HepG2 (cell line): ENCODE data around the gene GRAMD1B. TPM values are rescaled to one million over a fixed set of nuclear protein-coding genes. Genes with fewer than 3 reads are reported as not detected.

Source experiments
- ATAC-seq: fragments of 200-7000 bp; cut with Tn5 transposase; 3 replicates; pipeline ENCODE4 v1.9.1; 2020; ENCODE audit warnings: mild to moderate bottlenecking, moderate library complexity
- BruUV-seq: library from RNA; stranded (reverse); fragments of 400-500 nt; replicated peaks from 2 replicates; lab custom pipeline; 2021; lab: Mats Ljungman, UMichigan
- CTCF ChIA-PET: fragments of 300-600 bp; formaldehyde crosslinking; extraction: SDS; loops from one replicate; lab custom pipeline; 2021; ENCODE audit warnings: low total read pairs, inconsistent platforms, low intra/inter-chr PET ratio; lab: Yijun Ruan, JAX
- POLR2A ChIA-PET: fragments of 350-600 bp; sonication (Branson Sonifier 250); formaldehyde crosslinking; loops from one replicate; lab custom pipeline; 2020; ENCODE audit warnings: antibody characterized with exemption, inconsistent platforms; lab: Yijun Ruan, JAX
- DNase-seq: peaks from one replicate; pipeline ENCODE4 v3.0.0-alpha.2; 2015; ENCODE audit warnings: low spot score
- FAIRE-seq: peaks from 3 replicates; lab custom pipeline; 2011; peaks lifted over from hg19 to GRCh38; lab: Jason Lieb, UNC
- H2AFZ ChIP-seq: one replicate; pipeline ENCODE4 v1.6.1; 2011; ENCODE audit warnings: low read length, inconsistent platforms
- H3K27ac ChIP-seq: fragments of 300-600 bp; 3 replicates; pipeline ENCODE4 v1.8.0; 2011; ENCODE audit warnings: mixed run types, mild to moderate bottlenecking, mixed read lengths, low read length, inconsistent platforms; ENCODE audit not compliant: insufficient read depth; ENCODE audit errors: extremely low read length
- H3K27me3 ChIP-seq, 2 experiments: fragments of 200-600 bp in 1 of 2; 2 replicates in 1 of 2; 3 replicates in 1 of 2; pipeline versions ENCODE4 v1.6.0 to v1.8.0; 2011; ENCODE audit warnings: low read length in 2 of 2, mild to moderate bottlenecking in 2 of 2, moderate library complexity in 2 of 2, inconsistent platforms in 1 of 2; ENCODE audit not compliant: insufficient read depth in 2 of 2, control insufficient read depth in 1 of 2
- H3K36me3 ChIP-seq, 2 experiments: fragments of 200-600 bp in 1 of 2; replicated peaks in 1 of 2; 2 replicates in 1 of 2; 3 replicates in 1 of 2; pipeline versions ENCODE4 v1.5.1 to v1.8.0; 2011; ENCODE audit warnings: low read length in 2 of 2, inconsistent platforms in 1 of 2; ENCODE audit not compliant: insufficient read depth in 2 of 2, control insufficient read depth in 1 of 2
- H3K4me1 ChIP-seq: 2 replicates; pipeline ENCODE4 v1.5.1; 2012; ENCODE audit warnings: low read length, inconsistent platforms; ENCODE audit not compliant: insufficient read depth
- H3K4me2 ChIP-seq: 2 replicates; pipeline ENCODE4 v1.6.0; 2011; ENCODE audit warnings: low read depth, low read length, inconsistent platforms
- H3K4me3 ChIP-seq, 3 experiments: fragments of 200-600 bp in 1 of 3; sonication (generic), shearing (Covaris generic) in 1 of 3; replicated peaks in 1 of 3; 2 replicates each; pipeline ENCODE4 v1.5.1; 2011 to 2016; ENCODE audit warnings: low read length in 3 of 3, inconsistent platforms in 2 of 3, low read depth in 2 of 3, mild to moderate bottlenecking in 2 of 3, control low read depth in 1 of 3, mixed read lengths in 1 of 3; ENCODE audit not compliant: insufficient read depth in 1 of 3
- H3K79me2 ChIP-seq: one replicate; pipeline ENCODE4 v1.6.1; 2011; ENCODE audit warnings: low read length, inconsistent platforms; ENCODE audit not compliant: insufficient read depth
- H3K9ac ChIP-seq: 2 replicates; pipeline ENCODE4 v1.6.0; 2011; ENCODE audit warnings: mild to moderate bottlenecking, low read depth, low read length, inconsistent platforms; ENCODE audit not compliant: insufficient read depth
- H3K9me3 ChIP-seq: 2 replicates; pipeline ENCODE4 v1.5.1; 2012; ENCODE audit warnings: mild to moderate bottlenecking, low read length
- H4K20me1 ChIP-seq: 2 replicates; pipeline ENCODE4 v1.6.0; 2011; ENCODE audit warnings: inconsistent platforms, mild to moderate bottlenecking, low read length, moderate library complexity; ENCODE audit not compliant: insufficient read depth
- ATF5 ChIP-seq: sonication (generic); formaldehyde crosslinking; IDR thresholded peaks from 2 replicates; pipeline ENCODE4 v1.4.0; 2020; ENCODE audit warnings: mild to moderate bottlenecking, low read depth, missing genetic modification reagents
- ATM ChIP-seq: fragments of 450-650 bp; IDR thresholded peaks from 2 replicates; pipeline ENCODE4 v1.7.1; 2017; ENCODE audit warnings: mild to moderate bottlenecking, borderline replicate concordance
- NFKBIZ ChIP-seq: IDR thresholded peaks from 2 replicates; pipeline ENCODE4 v1.6.1; 2018; ENCODE audit warnings: missing genetic modification reagents, missing compliant biosample characterization
- SATB2 ChIP-seq: sonication (generic); formaldehyde crosslinking; IDR thresholded peaks from 2 replicates; pipeline ENCODE4 v1.5.0; 2020; ENCODE audit warnings: missing genetic modification reagents
- TP53 ChIP-seq: sonication (generic); formaldehyde crosslinking; conservative IDR thresholded peaks from 2 replicates; pipeline ENCODE4 v1.4.0; 2020; ENCODE audit warnings: missing genetic modification reagents
- ZMYM2 ChIP-seq: sonication (generic); formaldehyde crosslinking; IDR thresholded peaks from 2 replicates; pipeline ENCODE4 v1.8.0; 2022; ENCODE audit warnings: mild to moderate bottlenecking, missing genetic modification reagents
- ZNF253 ChIP-seq: sonication (generic); formaldehyde crosslinking; IDR thresholded peaks from 2 replicates; pipeline ENCODE4 v1.8.0; 2022; ENCODE audit warnings: mild to moderate bottlenecking, missing genetic modification reagents, borderline replicate concordance
- ZNF292 ChIP-seq: sonication (generic); formaldehyde crosslinking; IDR thresholded peaks from 2 replicates; pipeline ENCODE4 v1.8.1; 2022; ENCODE audit warnings: mild to moderate bottlenecking, low read depth, missing genetic modification reagents, borderline replicate concordance
- ZNF333 ChIP-seq: sonication (generic); formaldehyde crosslinking; IDR thresholded peaks from 2 replicates; pipeline ENCODE4 v1.4.0; 2020; ENCODE audit warnings: mild to moderate bottlenecking, missing genetic modification reagents, borderline replicate concordance
- ZNF782 ChIP-seq: sonication (generic); formaldehyde crosslinking; IDR thresholded peaks from 2 replicates; pipeline ENCODE4 v1.4.0; 2020; ENCODE audit warnings: missing genetic modification reagents, mild to moderate bottlenecking, borderline replicate concordance
- WGBS: methylation state at CpG from one replicate; pipeline ENCODE4 v1.1.6; 2017; ENCODE audit warnings: low lambda C conversion rate; 5-methylcytosine and 5-hydroxymethylcytosine counted together
- in situ Hi-C: cut with HindIII; loops from 2 replicates; pipeline ENCODE4 v1.10.0; 2017; ENCODE audit warnings: low pct_unique_long_range_greater_than_20kb; ENCODE audit not compliant: extremely low pct_ligation_motif_present
- intact Hi-C: fragments of 100-400 bp; cut with micrococcal nuclease; formaldehyde crosslinking; loops from one replicate; pipeline ENCODE4 v1.10.0; 2022; ENCODE audit not compliant: unreplicated experiment
- polyA plus RNA-seq, 8 experiments: library from polyadenylated mRNA; depleted of rRNA in 3 of 8; stranded (reverse) in 7 of 8; unstranded in 1 of 8; fragments of >200 nt; fragmentation: Illumina TruSeq in 4 of 8; extraction: Trizol in 4 of 8; gene quantifications; 2 replicates each; pipeline versions ENCODE4 v1.2.1 to v1.2.3, GENCODE V29; 2011 to 2016; ENCODE audit warnings: low read depth in 4 of 8, missing spikeins in 1 of 8, mixed read lengths in 1 of 8; ENCODE audit not compliant: insufficient read depth in 1 of 8
- total RNA-seq, 5 experiments: library from RNA; depleted of rRNA; stranded (reverse); fragments of >200 nt; fragmentation: Illumina TruSeq; extraction: Trizol; gene quantifications; 2 replicates each; pipeline ENCODE4 v1.2.3, GENCODE V29; 2016; ENCODE audit warnings: low read depth in 1 of 5
- TF ChIP-seq, protein P1 (sequence below): sonication (generic); formaldehyde crosslinking; IDR thresholded peaks from 2 replicates; pipeline ENCODE4 v1.4.0; 2020; ENCODE audit warnings: missing genetic modification reagents
- TF ChIP-seq, protein P2 (sequence below): IDR thresholded peaks from 2 replicates; pipeline ENCODE4 v1.6.1; 2016; ENCODE audit warnings: missing biosample characterization, missing genetic modification reagents, low read depth
- TF ChIP-seq, protein P3 (sequence below): IDR thresholded peaks from 2 replicates; pipeline ENCODE4 v1.6.1; 2016; ENCODE audit warnings: mild to moderate bottlenecking
- TF ChIP-seq, protein P4 (sequence below): sonication (generic); formaldehyde crosslinking; IDR thresholded peaks from 2 replicates; pipeline ENCODE4 v1.5.0; 2020; ENCODE audit warnings: missing genetic modification reagents

GRAMD1B gene
- total and polyA plus RNA-seq, 2 of the 13 experiments (the other 11 are each of a cell fraction or from before 2014, with no cell fraction given) = 0.12 TPM; not detected in 1

DNA sequence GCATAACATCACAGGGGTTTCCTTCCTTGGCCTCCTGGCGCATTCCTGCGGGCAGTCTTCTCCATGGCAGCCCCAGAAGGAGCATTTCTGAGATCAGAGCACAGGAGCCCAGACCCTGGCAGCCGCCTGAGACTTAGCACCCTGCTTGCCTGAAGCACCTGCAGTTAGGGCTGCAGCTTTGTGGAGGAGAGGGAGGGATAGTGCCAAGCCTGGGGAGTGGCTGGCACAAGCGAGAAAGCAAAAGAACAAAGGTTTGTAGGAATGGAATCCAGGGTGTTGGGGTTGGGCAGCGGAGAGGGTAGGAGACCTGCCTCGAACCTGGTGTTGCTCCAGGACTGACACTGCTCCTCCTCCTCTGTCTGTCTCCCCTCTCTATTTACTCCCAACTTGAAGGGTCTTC lies 157.5 kb downstream of the GRAMD1B start:
- ATAC-seq = no peak
- H3K9me3 ChIP-seq = no peaks in the 10 kb centered on the region
- BruUV-seq = no TSS peak
- H3K9ac ChIP-seq = no peak overlapping the region
- FAIRE-seq = no peak
- peaks cover 28% of the 10 kb centered on the region for H3K4me1 ChIP-seq
- H4K20me1 ChIP-seq = no peaks in the 10 kb centered on the region
- no peak overlapping the region for H3K4me2 ChIP-seq
- DNase-seq = no peak
- H3K79me2 ChIP-seq = no peaks in the 10 kb centered on the region
- WGBS = 30% methylated on average over 4 of the region's 6 CpGs
- H3K4me3 ChIP-seq = no peak overlapping the region
- in situ Hi-C loops (loop anchor here (5.0 kb wide), 1 partner anchor 120 kb away; no protein-coding TSS in a partner anchor), intact Hi-C loops (loop anchor here (10.0 kb wide), 1 partner anchor 57 kb away; no protein-coding TSS in a partner anchor)
- H3K27ac ChIP-seq = no peak overlapping the region
- H3K27me3 ChIP-seq = no peaks in the 10 kb centered on the region
- H3K36me3 ChIP-seq = no peaks in the 10 kb centered on the region
- H2AFZ ChIP-seq = no peak overlapping the region
- POLR2A ChIA-PET = no interaction called here
- CTCF ChIA-PET = no interaction called here
- TF ChIP-seq ZMYM2 (CRISPR knock-in tag) = no peak
- TF ChIP-seq, protein P1, sequence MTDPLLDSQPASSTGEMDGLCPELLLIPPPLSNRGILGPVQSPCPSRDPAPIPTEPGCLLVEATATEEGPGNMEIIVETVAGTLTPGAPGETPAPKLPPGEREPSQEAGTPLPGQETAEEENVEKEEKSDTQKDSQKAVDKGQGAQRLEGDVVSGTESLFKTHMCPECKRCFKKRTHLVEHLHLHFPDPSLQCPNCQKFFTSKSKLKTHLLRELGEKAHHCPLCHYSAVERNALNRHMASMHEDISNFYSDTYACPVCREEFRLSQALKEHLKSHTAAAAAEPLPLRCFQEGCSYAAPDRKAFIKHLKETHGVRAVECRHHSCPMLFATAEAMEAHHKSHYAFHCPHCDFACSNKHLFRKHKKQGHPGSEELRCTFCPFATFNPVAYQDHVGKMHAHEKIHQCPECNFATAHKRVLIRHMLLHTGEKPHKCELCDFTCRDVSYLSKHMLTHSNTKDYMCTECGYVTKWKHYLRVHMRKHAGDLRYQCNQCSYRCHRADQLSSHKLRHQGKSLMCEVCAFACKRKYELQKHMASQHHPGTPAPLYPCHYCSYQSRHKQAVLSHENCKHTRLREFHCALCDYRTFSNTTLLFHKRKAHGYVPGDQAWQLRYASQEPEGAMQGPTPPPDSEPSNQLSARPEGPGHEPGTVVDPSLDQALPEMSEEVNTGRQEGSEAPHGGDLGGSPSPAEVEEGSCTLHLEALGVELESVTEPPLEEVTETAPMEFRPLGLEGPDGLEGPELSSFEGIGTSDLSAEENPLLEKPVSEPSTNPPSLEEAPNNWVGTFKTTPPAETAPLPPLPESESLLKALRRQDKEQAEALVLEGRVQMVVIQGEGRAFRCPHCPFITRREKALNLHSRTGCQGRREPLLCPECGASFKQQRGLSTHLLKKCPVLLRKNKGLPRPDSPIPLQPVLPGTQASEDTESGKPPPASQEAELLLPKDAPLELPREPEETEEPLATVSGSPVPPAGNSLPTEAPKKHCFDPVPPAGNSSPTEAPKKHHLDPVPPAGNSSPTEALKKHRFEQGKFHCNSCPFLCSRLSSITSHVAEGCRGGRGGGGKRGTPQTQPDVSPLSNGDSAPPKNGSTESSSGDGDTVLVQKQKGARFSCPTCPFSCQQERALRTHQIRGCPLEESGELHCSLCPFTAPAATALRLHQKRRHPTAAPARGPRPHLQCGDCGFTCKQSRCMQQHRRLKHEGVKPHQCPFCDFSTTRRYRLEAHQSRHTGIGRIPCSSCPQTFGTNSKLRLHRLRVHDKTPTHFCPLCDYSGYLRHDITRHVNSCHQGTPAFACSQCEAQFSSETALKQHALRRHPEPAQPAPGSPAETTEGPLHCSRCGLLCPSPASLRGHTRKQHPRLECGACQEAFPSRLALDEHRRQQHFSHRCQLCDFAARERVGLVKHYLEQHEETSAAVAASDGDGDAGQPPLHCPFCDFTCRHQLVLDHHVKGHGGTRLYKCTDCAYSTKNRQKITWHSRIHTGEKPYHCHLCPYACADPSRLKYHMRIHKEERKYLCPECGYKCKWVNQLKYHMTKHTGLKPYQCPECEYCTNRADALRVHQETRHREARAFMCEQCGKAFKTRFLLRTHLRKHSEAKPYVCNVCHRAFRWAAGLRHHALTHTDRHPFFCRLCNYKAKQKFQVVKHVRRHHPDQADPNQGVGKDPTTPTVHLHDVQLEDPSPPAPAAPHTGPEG (CRISPR knock-in tag) = no peak
- no peak for TF ChIP-seq ZNF253 (CRISPR knock-in tag)
- TF ChIP-seq, protein P2, sequence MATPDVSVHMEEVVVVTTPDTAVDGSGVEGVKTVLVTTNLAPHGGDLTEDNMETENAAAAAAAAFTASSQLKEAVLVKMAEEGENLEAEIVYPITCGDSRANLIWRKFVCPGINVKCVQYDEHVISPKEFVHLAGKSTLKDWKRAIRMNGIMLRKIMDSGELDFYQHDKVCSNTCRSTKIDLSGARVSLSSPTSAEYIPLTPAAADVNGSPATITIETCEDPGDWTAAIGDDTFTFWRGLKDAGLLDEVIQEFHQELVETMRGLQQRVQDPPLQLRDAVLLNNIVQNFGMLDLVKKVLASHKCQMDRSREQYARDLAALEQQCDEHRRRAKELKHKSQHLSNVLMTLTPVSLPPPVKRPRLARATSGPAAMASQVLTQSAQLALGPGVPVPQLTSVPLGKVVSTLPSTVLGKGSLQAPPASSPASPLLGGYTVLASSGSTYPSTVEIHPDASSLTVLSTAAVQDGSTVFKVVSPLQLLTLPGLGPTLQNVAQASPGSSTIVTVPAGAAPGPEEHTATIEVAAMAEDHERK (CRISPR knock-in tag) = no peak
- no peak for TF ChIP-seq SATB2 (CRISPR knock-in tag)
- TF ChIP-seq ATM = no peak
- no peak for TF ChIP-seq ZNF333 (CRISPR knock-in tag)
- TF ChIP-seq, protein P3, sequence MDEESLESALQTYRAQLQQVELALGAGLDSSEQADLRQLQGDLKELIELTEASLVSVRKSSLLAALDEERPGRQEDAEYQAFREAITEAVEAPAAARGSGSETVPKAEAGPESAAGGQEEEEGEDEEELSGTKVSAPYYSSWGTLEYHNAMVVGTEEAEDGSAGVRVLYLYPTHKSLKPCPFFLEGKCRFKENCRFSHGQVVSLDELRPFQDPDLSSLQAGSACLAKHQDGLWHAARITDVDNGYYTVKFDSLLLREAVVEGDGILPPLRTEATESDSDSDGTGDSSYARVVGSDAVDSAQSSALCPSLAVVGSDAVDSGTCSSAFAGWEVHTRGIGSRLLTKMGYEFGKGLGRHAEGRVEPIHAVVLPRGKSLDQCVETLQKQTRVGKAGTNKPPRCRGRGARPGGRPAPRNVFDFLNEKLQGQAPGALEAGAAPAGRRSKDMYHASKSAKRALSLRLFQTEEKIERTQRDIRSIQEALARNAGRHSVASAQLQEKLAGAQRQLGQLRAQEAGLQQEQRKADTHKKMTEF = no peak
- TF ChIP-seq, protein P4, sequence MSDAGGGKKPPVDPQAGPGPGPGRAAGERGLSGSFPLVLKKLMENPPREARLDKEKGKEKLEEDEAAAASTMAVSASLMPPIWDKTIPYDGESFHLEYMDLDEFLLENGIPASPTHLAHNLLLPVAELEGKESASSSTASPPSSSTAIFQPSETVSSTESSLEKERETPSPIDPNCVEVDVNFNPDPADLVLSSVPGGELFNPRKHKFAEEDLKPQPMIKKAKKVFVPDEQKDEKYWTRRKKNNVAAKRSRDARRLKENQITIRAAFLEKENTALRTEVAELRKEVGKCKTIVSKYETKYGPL (CRISPR knock-in tag) = no peak
- no peak for TF ChIP-seq NFKBIZ (CRISPR knock-in tag)
- no peak for TF ChIP-seq ZNF782 (CRISPR knock-in tag)
- TF ChIP-seq TP53 (CRISPR knock-in tag) = no peak
- TF ChIP-seq ATF5 (CRISPR knock-in tag) = no peak
- no peak for TF ChIP-seq ZNF292 (CRISPR knock-in tag)
